GM23248 (cell line): ENCODE measurements around the gene TCF4. TPM values are rescaled to one million over a fixed set of nuclear protein-coding genes. Genes with fewer than 3 reads are reported as not detected.

ENCODE experiments used
- DNase-seq: peaks from one replicate; pipeline ENCODE4 v3.0.0-alpha.2; 2015
- H2AFZ ChIP-seq: fragments of 200-600 bp; sonication (generic); 2 replicates; pipeline ENCODE4 v1.6.1; 2016; ENCODE audit warnings: antibody characterized with exemption
- H3F3A ChIP-seq: fragments of 200-600 bp; sonication (generic); 2 replicates; pipeline ENCODE4 v1.6.1; 2016; ENCODE audit warnings: mild to moderate bottlenecking, antibody characterized with exemption, mixed run types; ENCODE audit not compliant: insufficient read depth
- H3K27ac ChIP-seq: fragments of 200-600 bp; sonication (generic); 2 replicates; pipeline ENCODE4 v1.5.1; 2016; ENCODE audit warnings: mild to moderate bottlenecking
- H3K27me3 ChIP-seq: fragments of 200-600 bp; sonication (generic); replicated peaks from 2 replicates; pipeline ENCODE4 v1.6.1; 2016; ENCODE audit warnings: mild to moderate bottlenecking; ENCODE audit not compliant: insufficient read depth
- H3K36me3 ChIP-seq: fragments of 200-600 bp; sonication (generic); 2 replicates; pipeline ENCODE4 v1.6.1; 2016; ENCODE audit warnings: low read depth, mild to moderate bottlenecking
- H3K4me1 ChIP-seq: fragments of 200-600 bp; sonication (generic); 2 replicates; pipeline ENCODE4 v1.6.1; 2016; ENCODE audit warnings: mild to moderate bottlenecking; ENCODE audit not compliant: insufficient read depth
- H3K4me2 ChIP-seq: fragments of 200-600 bp; sonication (generic); one replicate; pipeline ENCODE4 v1.6.1; 2016; ENCODE audit warnings: mild to moderate bottlenecking; ENCODE audit not compliant: unreplicated experiment
- H3K4me3 ChIP-seq: fragments of 200-600 bp; sonication (generic); 2 replicates; pipeline ENCODE4 v1.5.1; 2016; ENCODE audit warnings: mild to moderate bottlenecking
- H3K79me2 ChIP-seq: fragments of 200-600 bp; sonication (generic); 2 replicates; pipeline ENCODE4 v1.6.1; 2016; ENCODE audit warnings: mild to moderate bottlenecking; ENCODE audit not compliant: insufficient read depth
- H3K9ac ChIP-seq: fragments of 200-600 bp; sonication (generic); 2 replicates; pipeline ENCODE4 v1.6.1; 2016; ENCODE audit warnings: mild to moderate bottlenecking
- H3K9me2 ChIP-seq: fragments of 200-600 bp; sonication (generic); 2 replicates; pipeline ENCODE4 v1.6.1; 2016; ENCODE audit warnings: mixed run types, mild to moderate bottlenecking, moderate library complexity; ENCODE audit not compliant: insufficient read depth
- H3K9me3 ChIP-seq: fragments of 200-600 bp; sonication (generic); one replicate; pipeline ENCODE4 v1.6.1; 2017; ENCODE audit warnings: low read depth
- H4K20me1 ChIP-seq: fragments of 200-600 bp; sonication (generic); 2 replicates; pipeline ENCODE4 v1.6.0; 2016; ENCODE audit not compliant: insufficient read depth
- EZH2 ChIP-seq: fragments of 200-600 bp; sonication (generic); IDR thresholded peaks from 2 replicates; pipeline ENCODE4 v1.6.1; 2018; ENCODE audit warnings: antibody characterized with exemption, mild to moderate bottlenecking; ENCODE audit not compliant: insufficient read depth, poor library complexity, severe bottlenecking
- EZH2phosphoT487 ChIP-seq: fragments of 200-600 bp; sonication (generic); IDR thresholded peaks from 2 replicates; pipeline ENCODE4 v1.6.1; 2018; ENCODE audit warnings: antibody characterized with exemption, moderate library complexity, mild to moderate bottlenecking, low read depth; ENCODE audit not compliant: insufficient read depth
- WGBS, 2 experiments: methylation state at CpG; one replicate each; pipeline ENCODE4 v1.1.6; 2015 to 2017; ENCODE audit warnings: low lambda C conversion rate in 2 of 2, low coverage in 1 of 2; ENCODE audit errors: missing lambda C conversion rate in 2 of 2; 5-methylcytosine and 5-hydroxymethylcytosine counted together
- in situ Hi-C: fragments of 300-500 bp; cut with MboI; formaldehyde crosslinking; loops from 2 replicates; pipeline ENCODE4 v1.15.0; 2020
- microRNA-seq: library from miRNA; unstranded; fragments of <30 nt; microRNA quantifications from one replicate; pipeline ENCODE4, GENCODE V29; 2016; ENCODE audit warnings: borderline number of aligned reads
- polyA plus RNA-seq: library from polyadenylated mRNA; unstranded; fragments of >200 nt; fragmentation: Nextera tagmentation; extraction: Ambion mirVana; gene quantifications from 2 replicates; pipeline ENCODE4 v1.2.1, GENCODE V29; 2016
- small RNA-seq: library from RNA; depleted of rRNA; stranded (forward); fragments of <200 nt; gene quantifications from one replicate; pipeline ENCODE3, GENCODE V24; 2014; ENCODE audit warnings: low read depth, low replicate concordance
- total RNA-seq: library from RNA; depleted of rRNA; stranded (reverse); fragments of >200 nt; shearing (Covaris generic); gene quantifications from 2 replicates; pipeline ENCODE4 v1.2.3, GENCODE V29; 2014

Gene TCF4
- total and polyA plus RNA-seq, 2 experiments from 2014 or later = 54.5 to 59.3 TPM

DNA sequence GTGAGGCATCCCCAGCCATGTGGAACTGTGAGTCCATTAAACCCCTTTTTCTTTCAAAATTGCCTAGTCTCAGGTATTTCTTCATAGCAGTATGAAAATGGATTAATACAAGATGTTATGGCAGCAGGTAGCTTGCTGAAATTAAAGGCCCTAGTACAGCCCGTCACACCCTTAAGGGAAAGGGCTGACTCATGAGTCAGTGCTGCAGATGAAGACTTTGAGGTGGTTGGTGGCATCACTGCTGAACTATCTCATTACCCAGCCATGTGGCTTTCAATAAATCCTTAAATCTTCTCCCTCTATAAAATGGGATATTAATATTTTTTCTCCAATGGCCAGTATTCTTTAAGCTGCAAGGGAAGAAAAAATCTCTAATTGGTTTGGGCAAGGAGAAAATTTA is 402.6 kb downstream of the TCF4 start:
- no peaks in the 10 kb centered on the region for H3F3A ChIP-seq
- no peaks in the 10 kb centered on the region for H3K9me2 ChIP-seq
- H3K27ac ChIP-seq = no peak overlapping the region
- no peak overlapping the region for H2AFZ ChIP-seq
- peaks cover 13% of the 10 kb centered on the region for H3K27me3 ChIP-seq
- H3K4me1 ChIP-seq = no peaks in the 10 kb centered on the region
- TF ChIP-seq EZH2phosphoT487 (no peak), EZH2 (no peak)
- no peak overlapping the region for H3K4me3 ChIP-seq
- WGBS, 2 experiments = 0 to 11% methylated on average over 1 of the region's 1 CpG
- DNase-seq = peak; percentile 45
- no peaks in the 10 kb centered on the region for H4K20me1 ChIP-seq
- no peaks in the 10 kb centered on the region for H3K9me3 ChIP-seq
- H3K4me2 ChIP-seq = no peak overlapping the region
- no peaks in the 10 kb centered on the region for H3K79me2 ChIP-seq
- no peak overlapping the region for H3K9ac ChIP-seq
- in situ Hi-C loops = no loop called here
- H3K36me3 ChIP-seq = no peaks in the 10 kb centered on the region

DNA sequence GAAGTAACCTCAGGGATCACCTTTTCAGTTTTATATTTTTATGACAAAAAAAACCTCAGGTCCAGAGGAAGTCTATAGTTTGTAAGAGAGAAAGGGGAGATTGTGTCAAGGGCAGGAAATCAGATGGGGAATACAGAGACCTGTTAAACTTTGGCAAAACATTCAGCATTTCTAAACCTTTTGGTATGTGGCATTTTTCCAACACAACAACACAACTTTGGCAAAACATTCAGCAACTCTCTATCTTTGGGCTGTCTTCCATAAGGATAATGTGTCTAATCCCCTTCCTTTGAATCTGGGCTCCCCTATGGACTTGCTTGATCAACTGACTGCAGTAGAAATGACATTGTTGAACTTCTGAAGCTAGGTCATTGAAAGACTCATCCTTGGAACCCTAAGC is 408.2 kb downstream of the TCF4 start:
- no peaks in the 10 kb centered on the region for H3K27me3 ChIP-seq
- in situ Hi-C loops = no loop called here

DNA sequence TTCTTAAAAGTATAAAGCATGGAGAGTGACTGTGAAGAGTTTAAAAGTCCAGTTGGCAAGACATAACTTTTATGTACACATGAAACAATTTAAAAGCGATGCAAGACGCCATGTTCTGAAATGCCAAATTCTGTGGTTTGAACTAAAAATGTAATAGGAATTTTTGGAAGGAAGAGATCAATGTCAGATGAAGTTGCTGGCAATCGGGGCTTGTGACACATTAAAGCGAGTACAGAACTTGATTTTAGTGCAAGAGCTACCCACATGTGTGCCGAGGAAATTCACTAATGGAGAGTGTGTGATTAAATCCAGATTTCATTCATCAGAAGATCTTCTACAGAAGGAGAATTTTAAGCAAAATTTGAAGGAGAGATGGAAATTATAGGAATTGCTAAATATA is 408.6 kb downstream of the TCF4 start:
- Histone ChIP-seq H3K4me1 (no peaks in the 10 kb centered on the region; the same call in 1 of the 2 replicates), H3K4me2 (peak overlapping the region; percentile 7), H3K9me2 (no peaks in the 10 kb centered on the region), H3K4me3 (no peak overlapping the region), H2AFZ (peak overlapping the region; percentile 13; the same call in 1 of the 2 replicates), H3K27me3 (no peaks in the 10 kb centered on the region), H3K9ac (no peak overlapping the region), H3F3A (no peaks in the 10 kb centered on the region), H3K9me3 (no peaks in the 10 kb centered on the region), H3K79me2 (no peaks in the 10 kb centered on the region), H4K20me1 (no peaks in the 10 kb centered on the region), H3K36me3 (no peaks in the 10 kb centered on the region), H3K27ac (no peak overlapping the region)
- DNase-seq = no peak
- WGBS, 2 experiments = 4 to 5% methylated on average over 5 of the region's 5 CpGs
- no peak for TF ChIP-seq EZH2phosphoT487
- no peak for TF ChIP-seq EZH2
- in situ Hi-C loops = no loop called here

More for the DNA sequence above, 408.2 kb downstream of the TCF4 start:
- H3K4me1 ChIP-seq = no peaks in the 10 kb centered on the region; the same call in 1 of the 2 replicates
- no peaks in the 10 kb centered on the region for H3K9me3 ChIP-seq
- no peak overlapping the region for H3K9ac ChIP-seq
- no peaks in the 10 kb centered on the region for H3K9me2 ChIP-seq
- H3K79me2 ChIP-seq = no peaks in the 10 kb centered on the region
- H3K27ac ChIP-seq = no peak overlapping the region
- H3K36me3 ChIP-seq = no peaks in the 10 kb centered on the region
- no peaks in the 10 kb centered on the region for H4K20me1 ChIP-seq
- no peak for DNase-seq
- no peak overlapping the region for H3K4me3 ChIP-seq
- no peak overlapping the region for H2AFZ ChIP-seq
- no peaks in the 10 kb centered on the region for H3F3A ChIP-seq
- no peak for TF ChIP-seq EZH2
- TF ChIP-seq EZH2phosphoT487 = no peak
- no peak overlapping the region for H3K4me2 ChIP-seq

GRCh38 chr18:55173291-55173690 is 414.7 kb downstream of the TCF4 start:
- H3K4me2 ChIP-seq = no peak overlapping the region
- H3K4me3 ChIP-seq = no peak overlapping the region
- no peaks in the 10 kb centered on the region for H3K27me3 ChIP-seq
- no peaks in the 10 kb centered on the region for H3F3A ChIP-seq
- H3K4me1 ChIP-seq = no peaks in the 10 kb centered on the region
- H3K79me2 ChIP-seq = no peaks in the 10 kb centered on the region
- H3K36me3 ChIP-seq = no peaks in the 10 kb centered on the region
- no peak for DNase-seq
- in situ Hi-C loops = no loop called here
- no peaks in the 10 kb centered on the region for H4K20me1 ChIP-seq
- TF ChIP-seq EZH2phosphoT487 (no peak), EZH2 (no peak)
- no peak overlapping the region for H3K9ac ChIP-seq
- no peaks in the 10 kb centered on the region for H3K9me2 ChIP-seq
- no peak overlapping the region for H3K27ac ChIP-seq
- 43 to 49% methylated on average over 2 of the region's 2 CpGs for WGBS, 2 experiments
- no peak overlapping the region for H2AFZ ChIP-seq
- H3K9me3 ChIP-seq = no peaks in the 10 kb centered on the region

Small RNAs within 50 kb of the gene (microRNA-seq; reads per million reads assigned to microRNA genes)
- gene MIR4529 = not detected

Small RNAs within 50 kb of the gene (small RNA-seq; reads per million reads assigned to genes)
- gene MIR4529 = not detected
